B cell (primary cell): Measurements from ENCODE around the gene TJP3. TPM values are rescaled to one million over a fixed set of nuclear protein-coding genes. Genes with fewer than 3 reads are reported as not detected.
A peak's percentile ranks its signal among the peaks of the same experiment; 100 is the strongest.

ENCODE experiments used
- ATAC-seq: fragments of 200-7000 bp; cut with Tn5 transposase; one replicate; pipeline ENCODE4 v1.10.0; 2021; ENCODE audit warnings: low read depth, mild to moderate bottlenecking, moderate number of reproducible peaks, moderate library complexity
- CTCF ChIA-PET: fragments of 350-600 bp; sonication (Branson Sonifier 250); formaldehyde crosslinking; loops from one replicate; lab custom pipeline; 2021; ENCODE audit warnings: antibody characterized with exemption, inconsistent platforms; lab: Charles Lee
- POLR2A ChIA-PET: fragments of 350-600 bp; sonication (Branson Sonifier 250); formaldehyde crosslinking; loops from one replicate; lab custom pipeline; 2021; ENCODE audit warnings: antibody characterized with exemption; lab: Charles Lee
- DNase-seq: peaks from one replicate; pipeline ENCODE4 v3.0.0; 2013
- H2AFZ ChIP-seq: 2 replicates; pipeline ENCODE4 v1.6.1; 2012; ENCODE audit warnings: mild to moderate bottlenecking, low read depth, low read length; ENCODE audit not compliant: insufficient read depth, poor library complexity, severe bottlenecking
- H3K27ac ChIP-seq, 2 donors: 1 replicate in 1 of 2; 2 replicates in 1 of 2; pipeline ENCODE4 v1.5.1; 2012 to 2013; ENCODE audit warnings: low read length in 2 of 2, mild to moderate bottlenecking in 2 of 2, moderate library complexity in 1 of 2
- H3K27me3 ChIP-seq, 4 experiments: fragments of 200-600 bp in 1 of 4; sonication (generic) in 1 of 4; replicated peaks in 1 of 4; 1 replicate in 2 of 4; 2 replicates in 2 of 4; pipeline versions ENCODE4 v1.6.1 to v1.7.0; 2013 to 2016; ENCODE audit warnings: low read length in 3 of 4, mild to moderate bottlenecking in 2 of 4, mixed read lengths in 1 of 4, moderate library complexity in 1 of 4; ENCODE audit not compliant: insufficient read depth in 4 of 4, control insufficient read depth in 3 of 4; ENCODE audit errors: control extremely low read depth in 1 of 4
- H3K36me3 ChIP-seq, 2 experiments: replicated peaks in 1 of 2; 1 replicate in 1 of 2; 2 replicates in 1 of 2; pipeline versions ENCODE4 v1.6.1 to v1.7.1; 2013; ENCODE audit warnings: low read length in 1 of 2; ENCODE audit not compliant: insufficient read depth in 2 of 2, control insufficient read depth in 1 of 2; ENCODE audit errors: control extremely low read depth in 1 of 2, extremely low read depth in 1 of 2
- H3K4me1 ChIP-seq, 2 donors: fragments of 200-600 bp in 1 of 2; sonication (generic) in 1 of 2; 1 replicate in 1 of 2; 2 replicates in 1 of 2; pipeline versions ENCODE4 v1.5.1 to v1.6.1; 2013 to 2017; ENCODE audit warnings: low read length in 2 of 2; ENCODE audit not compliant: control insufficient read depth in 2 of 2, insufficient read depth in 2 of 2
- H3K4me2 ChIP-seq: replicated peaks from 2 replicates; pipeline ENCODE3; 2012; ENCODE audit warnings: mild to moderate bottlenecking, low read depth, low read length; ENCODE audit not compliant: poor library complexity, severe bottlenecking
- H3K4me3 ChIP-seq, 5 experiments: fragments of 200-600 bp in 1 of 5; sonication (generic) in 1 of 5; 1 replicate in 3 of 5; 2 replicates in 2 of 5; pipeline versions ENCODE4 v1.5.1 to v1.7.0; 2011 to 2016; ENCODE audit warnings: low read length in 4 of 5, mild to moderate bottlenecking in 4 of 5, low read depth in 2 of 5, control low read depth in 1 of 5, moderate library complexity in 1 of 5; ENCODE audit not compliant: insufficient read depth in 1 of 5; ENCODE audit errors: control extremely low read depth in 1 of 5, extremely low read depth in 1 of 5
- H3K79me2 ChIP-seq: fragments of 200-600 bp; sonication (generic); one replicate; pipeline ENCODE4 v1.6.0; 2016; ENCODE audit warnings: low read length; ENCODE audit not compliant: control insufficient read depth, insufficient read depth
- H3K9ac ChIP-seq: fragments of 200-600 bp; sonication (generic); 2 replicates; pipeline ENCODE4 v1.6.1; 2017; ENCODE audit warnings: mild to moderate bottlenecking, low read length, moderate library complexity
- H3K9me3 ChIP-seq, 3 donors: one replicate each; pipeline versions ENCODE4 v1.6.1 to v1.7.1; 2013; ENCODE audit warnings: low read length in 2 of 3; ENCODE audit not compliant: control insufficient read depth in 2 of 3, insufficient read depth in 1 of 3; ENCODE audit errors: control extremely low read depth in 1 of 3
- H4K20me1 ChIP-seq: 2 replicates; pipeline ENCODE4 v1.6.0; 2012; ENCODE audit warnings: mild to moderate bottlenecking, low read length; ENCODE audit not compliant: insufficient read depth, control insufficient read depth, poor library complexity, severe bottlenecking
- H3K27ac Mint-ChIP-seq: one replicate; pipeline ENCODE4 v1.8.0; 2021; ENCODE audit warnings: mixed read lengths
- H3K27me3 Mint-ChIP-seq: one replicate; pipeline ENCODE4 v1.8.0; 2021; ENCODE audit warnings: mixed read lengths
- H3K4me1 Mint-ChIP-seq: one replicate; pipeline ENCODE4 v1.8.0; 2021; ENCODE audit warnings: mixed read lengths
- H3K4me3 Mint-ChIP-seq: one replicate; pipeline ENCODE4 v1.8.0; 2021; ENCODE audit warnings: mixed read lengths
- H3K9me3 Mint-ChIP-seq: one replicate; pipeline ENCODE4 v1.8.0; 2022; ENCODE audit warnings: mixed read lengths; ENCODE audit not compliant: insufficient read depth
- CTCF ChIP-seq: fragments of 200-600 bp; IDR thresholded peaks from one replicate; pipeline ENCODE4 v1.8.0; 2022; ENCODE audit warnings: antibody characterized with exemption, mild to moderate bottlenecking
- EZH2 ChIP-seq: IDR thresholded peaks from 2 replicates; pipeline ENCODE4 v1.6.1; 2012; ENCODE audit warnings: borderline replicate concordance, low read depth, mild to moderate bottlenecking, moderate library complexity, low read length; ENCODE audit not compliant: insufficient read depth, poor library complexity, severe bottlenecking
- WGBS: methylation state at CpG from one replicate; pipeline ENCODE4 v1.1.5; 2013; ENCODE audit warnings: missing lambda C conversion rate; ENCODE audit not compliant: insufficient coverage; 5-methylcytosine and 5-hydroxymethylcytosine counted together
- intact Hi-C: fragments of 100-400 bp; cut with micrococcal nuclease; formaldehyde crosslinking; loops from one replicate; pipeline ENCODE4 v1.10.0; 2022
- polyA plus RNA-seq: library from polyadenylated mRNA; depleted of rRNA; stranded (reverse); fragments of >200 nt; gene quantifications from 2 replicates; pipeline ENCODE4 v1.2.3, GENCODE V29; 2012
- total RNA-seq, 2 donors: library from RNA; stranded (reverse); fragments of 120-200 nt in 1 of 2; gene quantifications; 1 replicate in 1 of 2; 2 replicates in 1 of 2; pipeline versions ENCODE4 v1.2.3 to v1.2.4, GENCODE V29; 2013 to 2022

TJP3 gene
- total and polyA plus RNA-seq, 2 donors (not counting 1 experiment from before 2014, with no cell fraction given), result 2.1 to 2.9 TPM

GRCh38 chr19:3784607-3785450 is 76.6 kb downstream of the TJP3 start:
- ATAC-seq (no peak), DNase-seq (peak; percentile 37)
- Histone ChIP-seq H3K27me3 (peaks cover 0 to 2% (median 0%) of the 10 kb centered on the region in 4 experiments), H3K27ac (no peak overlapping the region), H3K9me3 (peaks cover 0 to 28% (median 21%) of the 10 kb centered on the region in 3 donors), H3K79me2 (no peaks in the 10 kb centered on the region), H3K4me1 (peaks cover 11 to 13% of the 10 kb centered on the region in 2 donors), H3K9ac (peak overlapping the region; percentile 63), H3K4me2 (peak overlapping the region; percentile 95), H4K20me1 (no peaks in the 10 kb centered on the region), H2AFZ (peak overlapping the region; percentile 79), H3K36me3 (no peaks in the 10 kb centered on the region), H3K4me3 (peak overlapping the region in 4 of 5 experiments; percentile 33 to 65 (median 62))
- intact Hi-C loops, result no loop called here
- WGBS, result 35% methylated on average over 21 of the region's 25 CpGs
- peak overlapping the region; percentile 20 for H3K27ac Mint-ChIP-seq
- POLR2A ChIA-PET, result interaction anchor here (0.7 kb wide), 1 partner anchor 203 kb away, joined by 3 read pairs; no protein-coding TSS in a partner anchor
- CTCF ChIA-PET, result interaction anchor here (1.0 kb wide), 1 partner anchor 37 kb away, joined by 3 read pairs; no protein-coding TSS in a partner anchor
- peaks cover 12% of the 10 kb centered on the region for H3K9me3 Mint-ChIP-seq
- H3K4me3 Mint-ChIP-seq, result peak overlapping the region; percentile 79
- TF ChIP-seq CTCF (no peak), EZH2 (no peak)
- H3K27me3 Mint-ChIP-seq, result no peaks in the 10 kb centered on the region
- H3K4me1 Mint-ChIP-seq, result peaks cover 22% of the 10 kb centered on the region
